A549 (cell line): Measurements from ENCODE around the gene KLHL11. TPM values are rescaled to one million over a fixed set of nuclear protein-coding genes. Genes with fewer than 3 reads are reported as not detected.

Source experiments
- ATAC-seq, 2 experiments: fragments of 200-7000 bp in 1 of 2; fragments of >200 bp in 1 of 2; cut with Nextera tagmentation in 1 of 2; cut with Tn5 transposase in 1 of 2; 3 replicates each; pipeline versions ENCODE4 v1.8.0 to v1.9.1; 2018 to 2020; ENCODE audit warnings: mild to moderate bottlenecking in 1 of 2, moderate library complexity in 1 of 2
- CTCF ChIA-PET: fragments of 300-600 bp; sonication (Branson Sonifier 250); formaldehyde crosslinking; extraction: SDS; loops from one replicate; lab custom pipeline; 2021; ENCODE audit warnings: antibody characterized with exemption, inconsistent platforms; lab: Yijun Ruan, JAX
- POLR2A ChIA-PET: fragments of 350-600 bp; formaldehyde crosslinking; extraction: SDS; loops from one replicate; lab custom pipeline; 2021; ENCODE audit warnings: antibody characterized with exemption, inconsistent platforms; lab: Yijun Ruan, JAX
- DNase-seq, 2 experiments: peaks; one replicate each; pipeline versions ENCODE4 v3.0.0 to v3.0.0-alpha.2; 2011 to 2016; ENCODE audit warnings: low read depth in 1 of 2, low spot score in 1 of 2
- FAIRE-seq: peaks from 2 replicates; lab custom pipeline; 2011; peaks lifted over from hg19 to GRCh38; lab: Jason Lieb, UNC
- H3K27ac ChIP-seq, 2 experiments: fragments of >200 bp; sonication (Bioruptor Twin); formaldehyde crosslinking; 3 replicates each; pipeline ENCODE4 v1.5.1; 2016 to 2017
- H3K4me1 ChIP-seq: fragments of >200 bp; sonication (Bioruptor Twin); formaldehyde crosslinking; 3 replicates; pipeline ENCODE4 v1.6.1; 2016
- H3K4me2 ChIP-seq: fragments of >200 bp; sonication (Bioruptor Twin); formaldehyde crosslinking; 3 replicates; pipeline ENCODE4 v1.6.1; 2016
- H3K4me3 ChIP-seq: fragments of >200 bp; sonication (Bioruptor Twin); formaldehyde crosslinking; 3 replicates; pipeline ENCODE4 v1.5.1; 2016
- H3K9me3 ChIP-seq: fragments of >200 bp; sonication (Bioruptor Twin); formaldehyde crosslinking; 3 replicates; pipeline ENCODE4 v1.6.1; 2016
- CBX8 ChIP-seq: fragments of 200-600 bp; sonication (generic); IDR thresholded peaks from 2 replicates; pipeline ENCODE4 v1.6.1; 2016
- CEBPB ChIP-seq, 2 experiments: fragments of >200 bp in 1 of 2; sonication (Bioruptor Twin) in 1 of 2; formaldehyde crosslinking in 1 of 2; IDR thresholded peaks; 2 replicates each; pipeline ENCODE4 v1.6.1; 2012 to 2016
- EHMT2 ChIP-seq: fragments of 200-600 bp; sonication (generic); IDR thresholded peaks from 2 replicates; pipeline ENCODE4 v1.6.1; 2016; ENCODE audit warnings: antibody characterized with exemption, low read depth, mild to moderate bottlenecking, moderate library complexity
- EP300 ChIP-seq, 2 experiments: fragments of >200 bp; sonication (Bioruptor Twin); formaldehyde crosslinking; IDR thresholded peaks; 2 replicates in 1 of 2; 3 replicates in 1 of 2; pipeline ENCODE4 v1.6.1; 2016 to 2017
- FOSL2 ChIP-seq, 2 experiments: fragments of 450-650 bp in 1 of 2; fragments of >200 bp in 1 of 2; sonication (Bioruptor Twin) in 1 of 2; formaldehyde crosslinking; IDR thresholded peaks; 2 replicates each; pipeline versions ENCODE4 v1.5.0 to v1.6.1; 2016 to 2020; ENCODE audit warnings: mild to moderate bottlenecking in 1 of 2, moderate library complexity in 1 of 2
- FOXS1 ChIP-seq: fragments of 250-450 bp; sonication (Bioruptor Pico); IDR thresholded peaks from 2 replicates; pipeline ENCODE4 v1.5.0; 2020; ENCODE audit warnings: mild to moderate bottlenecking, moderate library complexity
- HOXA7 ChIP-seq: fragments of 250-450 bp; sonication (Bioruptor Pico); IDR thresholded peaks from 2 replicates; pipeline ENCODE4 v1.5.0; 2020; ENCODE audit warnings: mild to moderate bottlenecking, moderate library complexity
- HOXB13 ChIP-seq: fragments of 250-450 bp; sonication (Bioruptor Pico); IDR thresholded peaks from 2 replicates; pipeline ENCODE4 v1.5.0; 2020; ENCODE audit warnings: low read depth, mild to moderate bottlenecking, moderate library complexity
- HOXB5 ChIP-seq: fragments of 250-450 bp; sonication (Bioruptor Pico); IDR thresholded peaks from 2 replicates; pipeline ENCODE4 v1.5.0; 2020; ENCODE audit warnings: mild to moderate bottlenecking, moderate library complexity
- JUN ChIP-seq, 2 experiments: fragments of >200 bp; sonication (Bioruptor Twin); formaldehyde crosslinking; IDR thresholded peaks; 2 replicates in 1 of 2; 3 replicates in 1 of 2; pipeline ENCODE4 v1.6.1; 2016 to 2017
- KDM5A ChIP-seq: fragments of 200-600 bp; sonication (generic); IDR thresholded peaks from 2 replicates; pipeline ENCODE4 v1.6.1; 2016; ENCODE audit warnings: antibody characterized with exemption, mild to moderate bottlenecking
- MAZ ChIP-seq: fragments of 150-350 bp; IDR thresholded peaks from 2 replicates; pipeline ENCODE4 v1.6.1; 2014; ENCODE audit warnings: antibody characterized with exemption, low read depth, low read length, borderline replicate concordance
- NPAS2 ChIP-seq: fragments of 250-450 bp; sonication (Bioruptor Pico); IDR thresholded peaks from 2 replicates; pipeline ENCODE4 v1.8.0; 2022; ENCODE audit warnings: mild to moderate bottlenecking, moderate library complexity, borderline replicate concordance
- POLR2A ChIP-seq: IDR thresholded peaks from 2 replicates; pipeline ENCODE4 v1.6.1; 2012; ENCODE audit warnings: mild to moderate bottlenecking, low read length
- RAD21 ChIP-seq, 2 experiments: fragments of >200 bp in 1 of 2; sonication (Bioruptor Twin) in 1 of 2; formaldehyde crosslinking in 1 of 2; IDR thresholded peaks in 1 of 2; conservative IDR thresholded peaks in 1 of 2; 2 replicates in 1 of 2; 3 replicates in 1 of 2; pipeline ENCODE4 v1.6.1; 2012 to 2018; ENCODE audit warnings: inconsistent platforms in 1 of 2
- SMC3 ChIP-seq: fragments of >200 bp; sonication (Bioruptor Twin); formaldehyde crosslinking; IDR thresholded peaks from 3 replicates; pipeline ENCODE4 v1.6.1; 2018; ENCODE audit warnings: inconsistent platforms
- TP53 ChIP-seq: fragments of 250-450 bp; sonication (Bioruptor Pico); IDR thresholded peaks from 2 replicates; pipeline ENCODE4 v1.5.0; 2021; ENCODE audit warnings: mild to moderate bottlenecking, moderate library complexity
- ZNF302 ChIP-seq: fragments of 250-450 bp; sonication (Bioruptor Pico); IDR thresholded peaks from 2 replicates; pipeline ENCODE4 v1.9.0; 2021; ENCODE audit warnings: inconsistent platforms, mild to moderate bottlenecking, moderate library complexity
- WGBS: methylation state at CpG from one replicate; pipeline ENCODE4 v1.1.6; 2017; ENCODE audit errors: missing lambda C conversion rate; 5-methylcytosine and 5-hydroxymethylcytosine counted together
- polyA plus RNA-seq, 4 experiments: library from polyadenylated mRNA; depleted of rRNA in 3 of 4; stranded (reverse); fragments of >200 nt; fragmentation: RNase III in 1 of 4; extraction: RNeasy Plus Mini Kit Qiagen cat#74134 plus additional on column Dnase treatment in 1 of 4; gene quantifications; 2 replicates in 3 of 4; 3 replicates in 1 of 4; pipeline ENCODE4 v1.2.3, GENCODE V29; 2011 to 2017
- TF ChIP-seq, protein P1 (sequence below): fragments of >200 bp; sonication (Bioruptor Twin); formaldehyde crosslinking; IDR thresholded peaks from 3 replicates; pipeline ENCODE4 v1.5.1; 2016
- TF ChIP-seq, protein P2 (sequence below): IDR thresholded peaks from 2 replicates; pipeline ENCODE4 v1.6.1; 2012
- TF ChIP-seq, protein P3 (sequence below): fragments of 200-600 bp; sonication (generic); IDR thresholded peaks from 2 replicates; pipeline ENCODE4 v1.6.1; 2016; ENCODE audit warnings: antibody characterized with exemption, mild to moderate bottlenecking, moderate library complexity

The KLHL11 gene
- polyA plus RNA-seq, 2 of the 4 experiments (the other 2 are of a cell fraction), result 3.8 to 12.7 TPM

DNA sequence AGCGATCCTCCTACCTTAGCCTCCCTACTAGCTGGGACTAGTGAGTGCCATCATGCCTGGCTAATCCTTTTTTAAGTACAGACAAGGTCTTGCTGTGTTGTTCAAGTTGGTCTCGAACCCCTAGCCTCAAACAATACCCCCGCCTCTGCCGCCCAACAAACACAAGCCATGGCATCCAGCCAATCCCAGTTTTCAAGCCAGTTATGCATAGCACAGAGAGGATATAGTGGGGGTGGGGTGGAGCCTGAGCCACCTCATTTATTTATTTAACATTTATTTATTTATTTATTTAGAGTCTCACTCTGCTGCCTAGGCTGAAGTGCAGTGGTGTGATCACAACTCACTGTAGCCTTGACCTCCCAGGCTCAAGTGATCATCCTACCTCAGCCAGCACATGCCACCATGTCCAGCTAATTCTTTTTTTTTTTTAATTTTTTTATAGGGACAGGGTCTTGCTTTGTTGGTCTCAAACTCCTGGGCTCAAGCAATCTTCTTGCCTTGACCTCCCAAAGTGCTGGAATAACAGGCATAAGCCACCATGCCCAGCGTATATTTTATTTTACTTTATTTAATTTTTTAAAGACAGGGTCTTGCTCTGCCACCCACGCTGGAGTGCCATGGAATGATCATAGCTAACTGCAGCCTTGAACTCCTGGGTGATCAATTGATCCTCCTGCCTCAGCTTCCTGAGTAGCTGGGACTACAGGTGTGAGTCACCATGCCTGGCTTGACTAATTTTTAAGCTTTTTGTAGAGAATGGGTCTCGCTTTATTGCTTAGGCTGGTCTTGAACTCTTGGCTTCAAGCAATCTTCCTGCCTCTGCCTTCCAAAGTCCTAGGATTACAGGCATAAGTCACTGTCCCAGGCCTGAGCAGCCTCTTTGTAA lies 26.2 kb upstream of the KLHL11 start:
- H3K4me2 ChIP-seq, result peak overlapping the region; percentile 42
- peaks cover 63% of the 10 kb centered on the region for H3K4me1 ChIP-seq
- FAIRE-seq, result no peak
- 82% methylated on average over 7 of the region's 7 CpGs for WGBS
- no peak for ATAC-seq
- peak overlapping the region; percentile 16 to 60; a peak in 4 of 6 replicates for H3K27ac ChIP-seq
- POLR2A ChIA-PET, result no interaction called here
- no peak overlapping the region for H3K4me3 ChIP-seq
- no peak for DNase-seq
- no peak for TF ChIP-seq HOXB13
- no peak for TF ChIP-seq FOSL2 (IDR thresholded peaks at IDR 0.05)
- peak; percentile 39 for TF ChIP-seq FOSL2 (CRISPR knock-in tag; IDR thresholded peaks at IDR 0.05)
- TF ChIP-seq EP300 (IDR thresholded peaks at IDR 0.05), result 0 out of 5 replicates have a peak, but pooled peaks of 1 of the 2 experiments have one; percentile 16
- CTCF ChIA-PET, result interaction anchor here (1.3 to 9.6 kb wide), 3 partner anchors 19 to 90 kb away, joined by 3 to 62 read pairs (median 4); partner anchors contain the start of gene P3H4
- H3K9me3 ChIP-seq, result no peaks in the 10 kb centered on the region

DNA sequence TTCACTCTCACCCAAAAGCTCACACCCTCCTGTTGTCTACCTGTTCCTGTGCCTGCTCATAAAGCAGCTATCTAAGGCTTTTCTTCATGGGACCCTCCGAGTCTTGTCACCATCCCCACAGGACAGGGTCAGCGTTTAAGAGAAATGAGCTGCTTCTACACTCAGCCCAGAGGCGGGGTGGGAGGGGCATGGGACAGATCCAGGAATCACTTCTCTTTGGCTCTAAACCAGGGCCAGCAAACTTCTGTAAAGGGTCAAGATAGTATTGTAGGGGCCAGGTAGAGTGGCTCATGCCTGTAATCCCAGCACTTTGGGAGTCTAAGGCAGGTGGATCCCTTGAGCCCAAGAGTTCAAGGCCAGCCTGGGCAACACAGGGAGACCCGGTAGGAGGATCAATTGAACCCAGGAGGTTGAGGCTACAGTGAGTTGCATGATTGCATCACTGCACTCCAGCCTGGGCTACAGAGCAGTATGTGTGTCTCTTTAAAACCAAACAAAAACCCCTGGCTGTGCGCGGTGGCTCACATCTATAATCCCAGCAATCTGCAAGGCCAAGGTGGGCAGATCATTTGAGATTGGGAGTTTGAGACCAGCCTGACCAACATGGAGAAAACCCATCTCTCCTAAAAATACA lies 23.2 kb upstream of the KLHL11 start:
- TF ChIP-seq SMC3, result no peak
- TF ChIP-seq, protein P1, sequence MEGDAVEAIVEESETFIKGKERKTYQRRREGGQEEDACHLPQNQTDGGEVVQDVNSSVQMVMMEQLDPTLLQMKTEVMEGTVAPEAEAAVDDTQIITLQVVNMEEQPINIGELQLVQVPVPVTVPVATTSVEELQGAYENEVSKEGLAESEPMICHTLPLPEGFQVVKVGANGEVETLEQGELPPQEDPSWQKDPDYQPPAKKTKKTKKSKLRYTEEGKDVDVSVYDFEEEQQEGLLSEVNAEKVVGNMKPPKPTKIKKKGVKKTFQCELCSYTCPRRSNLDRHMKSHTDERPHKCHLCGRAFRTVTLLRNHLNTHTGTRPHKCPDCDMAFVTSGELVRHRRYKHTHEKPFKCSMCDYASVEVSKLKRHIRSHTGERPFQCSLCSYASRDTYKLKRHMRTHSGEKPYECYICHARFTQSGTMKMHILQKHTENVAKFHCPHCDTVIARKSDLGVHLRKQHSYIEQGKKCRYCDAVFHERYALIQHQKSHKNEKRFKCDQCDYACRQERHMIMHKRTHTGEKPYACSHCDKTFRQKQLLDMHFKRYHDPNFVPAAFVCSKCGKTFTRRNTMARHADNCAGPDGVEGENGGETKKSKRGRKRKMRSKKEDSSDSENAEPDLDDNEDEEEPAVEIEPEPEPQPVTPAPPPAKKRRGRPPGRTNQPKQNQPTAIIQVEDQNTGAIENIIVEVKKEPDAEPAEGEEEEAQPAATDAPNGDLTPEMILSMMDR, result no peak
- no peak for TF ChIP-seq EHMT2
- TF ChIP-seq HOXB5 (CRISPR knock-in tag), result no peak
- no peak for TF ChIP-seq HOXB13
- TF ChIP-seq ZNF302 (CRISPR knock-in tag), result no peak
- TF ChIP-seq CEBPB (IDR thresholded peaks at IDR 0.05), result 0 out of 4 replicates have a peak, but pooled peaks of 1 of the 2 experiments have one; percentile 37
- TF ChIP-seq CBX8, result no peak
- TF ChIP-seq FOXS1 (CRISPR knock-in tag), result no peak
- TF ChIP-seq JUN (IDR thresholded peaks at IDR 0.05), result 0 out of 5 replicates have a peak, but pooled peaks of 1 of the 2 experiments have one; percentile 12
- TF ChIP-seq, protein P2, sequence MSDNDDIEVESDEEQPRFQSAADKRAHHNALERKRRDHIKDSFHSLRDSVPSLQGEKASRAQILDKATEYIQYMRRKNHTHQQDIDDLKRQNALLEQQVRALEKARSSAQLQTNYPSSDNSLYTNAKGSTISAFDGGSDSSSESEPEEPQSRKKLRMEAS, result no peak
- TF ChIP-seq TP53 (CRISPR knock-in tag), result no peak
- TF ChIP-seq POLR2A, result no peak
- H3K4me3 ChIP-seq, result no peak overlapping the region
- no peak for ATAC-seq
- H3K4me1 ChIP-seq, result peaks cover 33% of the 10 kb centered on the region
- FAIRE-seq, result no peak
- peak overlapping the region in 1 of 2 experiments; percentile 40; a peak in 2 of 6 replicates for H3K27ac ChIP-seq
- H3K9me3 ChIP-seq, result no peaks in the 10 kb centered on the region
- ChIA-PET CTCF (interaction anchor here (0.6 to 9.6 kb wide), 10 partner anchors 10 to 87 kb away, joined by 3 to 62 read pairs (median 6); partner anchors contain the start of genes KLHL11 and P3H4), POLR2A (interaction anchor here (0.5 kb wide), 1 partner anchor 79 kb away, joined by 3 read pairs; no protein-coding TSS in a partner anchor)
- no peak overlapping the region for H3K4me2 ChIP-seq
- 85% methylated on average over 6 of the region's 6 CpGs for WGBS
- DNase-seq, result no peak

DNA sequence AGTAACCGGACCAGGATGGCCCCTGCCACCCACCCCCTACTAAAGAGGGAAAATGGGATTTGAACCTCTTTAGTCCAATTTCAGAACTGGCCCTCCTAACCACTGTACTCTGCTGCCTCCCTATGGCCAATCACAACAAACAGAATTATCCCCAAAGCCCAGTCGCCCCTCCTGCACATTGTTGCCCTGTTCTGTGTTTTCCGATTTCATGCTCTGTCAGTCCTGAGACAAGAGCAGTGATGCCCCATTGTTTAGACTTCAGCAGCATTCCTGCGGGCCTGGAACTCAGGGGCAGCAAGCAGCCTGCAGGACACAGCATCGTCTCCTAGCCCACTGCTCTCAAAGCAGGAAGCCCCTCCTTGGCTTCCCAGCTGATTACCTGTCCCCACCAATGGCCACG lies 20.5 kb upstream of the KLHL11 start:
- H3K4me2 ChIP-seq, result no peak overlapping the region
- no peaks in the 10 kb centered on the region for H3K9me3 ChIP-seq
- ChIA-PET POLR2A (no interaction called here), CTCF (interaction anchor here (1.0 to 3.3 kb wide), 19 partner anchors 10 to 148 kb away, joined by 3 to 13 read pairs (median 5); partner anchors contain the start of genes ACLY, KLHL11, ODAD4 and P3H4)
- peak; percentile 62 to 67 for ATAC-seq
- peaks cover 10% of the 10 kb centered on the region; the same call in 2 of the 3 replicates for H3K4me1 ChIP-seq
- peak; percentile 48 to 66 for DNase-seq
- H3K4me3 ChIP-seq, result no peak overlapping the region
- WGBS, result 86% methylated on average over 6 of the region's 6 CpGs
- peak overlapping the region in 1 of 2 experiments; percentile 1; a peak in 1 of 6 replicates for H3K27ac ChIP-seq
- FAIRE-seq, result no peak
- TF ChIP-seq, protein P1, result peak; percentile 54
- TF ChIP-seq RAD21 (conservative IDR thresholded peaks at IDR 0.05 in 1 of 2, IDR thresholded peaks at IDR 0.05 in 1 of 2) (peak; percentile 60 to 69), NPAS2 (CRISPR knock-in tag) (no peak), KDM5A (no peak), MAZ (no peak), HOXA7 (CRISPR knock-in tag) (no peak), FOXS1 (CRISPR knock-in tag) (no peak), SMC3 (peak; percentile 49; the same call in 2 of the 3 replicates)
- TF ChIP-seq, protein P3, sequence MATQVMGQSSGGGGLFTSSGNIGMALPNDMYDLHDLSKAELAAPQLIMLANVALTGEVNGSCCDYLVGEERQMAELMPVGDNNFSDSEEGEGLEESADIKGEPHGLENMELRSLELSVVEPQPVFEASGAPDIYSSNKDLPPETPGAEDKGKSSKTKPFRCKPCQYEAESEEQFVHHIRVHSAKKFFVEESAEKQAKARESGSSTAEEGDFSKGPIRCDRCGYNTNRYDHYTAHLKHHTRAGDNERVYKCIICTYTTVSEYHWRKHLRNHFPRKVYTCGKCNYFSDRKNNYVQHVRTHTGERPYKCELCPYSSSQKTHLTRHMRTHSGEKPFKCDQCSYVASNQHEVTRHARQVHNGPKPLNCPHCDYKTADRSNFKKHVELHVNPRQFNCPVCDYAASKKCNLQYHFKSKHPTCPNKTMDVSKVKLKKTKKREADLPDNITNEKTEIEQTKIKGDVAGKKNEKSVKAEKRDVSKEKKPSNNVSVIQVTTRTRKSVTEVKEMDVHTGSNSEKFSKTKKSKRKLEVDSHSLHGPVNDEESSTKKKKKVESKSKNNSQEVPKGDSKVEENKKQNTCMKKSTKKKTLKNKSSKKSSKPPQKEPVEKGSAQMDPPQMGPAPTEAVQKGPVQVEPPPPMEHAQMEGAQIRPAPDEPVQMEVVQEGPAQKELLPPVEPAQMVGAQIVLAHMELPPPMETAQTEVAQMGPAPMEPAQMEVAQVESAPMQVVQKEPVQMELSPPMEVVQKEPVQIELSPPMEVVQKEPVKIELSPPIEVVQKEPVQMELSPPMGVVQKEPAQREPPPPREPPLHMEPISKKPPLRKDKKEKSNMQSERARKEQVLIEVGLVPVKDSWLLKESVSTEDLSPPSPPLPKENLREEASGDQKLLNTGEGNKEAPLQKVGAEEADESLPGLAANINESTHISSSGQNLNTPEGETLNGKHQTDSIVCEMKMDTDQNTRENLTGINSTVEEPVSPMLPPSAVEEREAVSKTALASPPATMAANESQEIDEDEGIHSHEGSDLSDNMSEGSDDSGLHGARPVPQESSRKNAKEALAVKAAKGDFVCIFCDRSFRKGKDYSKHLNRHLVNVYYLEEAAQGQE, result no peak
